ENCODE data around the gene FRMD4A.

DNA sequence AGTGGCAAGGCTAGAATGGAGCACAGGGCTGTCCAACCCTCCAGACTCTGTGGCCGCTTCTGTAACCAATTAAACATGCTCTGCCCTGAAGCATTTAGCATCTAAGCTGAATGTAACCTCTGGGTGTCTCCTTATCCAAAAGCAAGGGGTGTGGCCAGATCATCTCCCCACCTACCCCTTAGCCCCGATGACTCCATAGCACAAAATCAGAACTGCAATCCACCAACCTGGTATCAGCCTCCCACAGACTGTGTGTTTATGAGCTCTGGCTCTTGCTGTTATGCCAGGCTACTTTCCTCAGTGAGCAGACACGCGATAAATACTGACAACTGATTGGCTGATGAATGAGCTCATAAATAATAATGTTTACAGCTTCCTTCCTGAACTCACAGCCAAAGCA is 3.2 kb downstream of the FRMD4A start:
- TF ChIP-seq, protein P1, sequence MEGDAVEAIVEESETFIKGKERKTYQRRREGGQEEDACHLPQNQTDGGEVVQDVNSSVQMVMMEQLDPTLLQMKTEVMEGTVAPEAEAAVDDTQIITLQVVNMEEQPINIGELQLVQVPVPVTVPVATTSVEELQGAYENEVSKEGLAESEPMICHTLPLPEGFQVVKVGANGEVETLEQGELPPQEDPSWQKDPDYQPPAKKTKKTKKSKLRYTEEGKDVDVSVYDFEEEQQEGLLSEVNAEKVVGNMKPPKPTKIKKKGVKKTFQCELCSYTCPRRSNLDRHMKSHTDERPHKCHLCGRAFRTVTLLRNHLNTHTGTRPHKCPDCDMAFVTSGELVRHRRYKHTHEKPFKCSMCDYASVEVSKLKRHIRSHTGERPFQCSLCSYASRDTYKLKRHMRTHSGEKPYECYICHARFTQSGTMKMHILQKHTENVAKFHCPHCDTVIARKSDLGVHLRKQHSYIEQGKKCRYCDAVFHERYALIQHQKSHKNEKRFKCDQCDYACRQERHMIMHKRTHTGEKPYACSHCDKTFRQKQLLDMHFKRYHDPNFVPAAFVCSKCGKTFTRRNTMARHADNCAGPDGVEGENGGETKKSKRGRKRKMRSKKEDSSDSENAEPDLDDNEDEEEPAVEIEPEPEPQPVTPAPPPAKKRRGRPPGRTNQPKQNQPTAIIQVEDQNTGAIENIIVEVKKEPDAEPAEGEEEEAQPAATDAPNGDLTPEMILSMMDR (IDR thresholded peaks at IDR 0.05; ENCODE audit: low read depth, low read length, poor library complexity, severe bottlenecking): no peak
- no peak for TF ChIP-seq EZH2phosphoT487 (IDR thresholded peaks at IDR 0.05; ENCODE audit: borderline replicate concordance, low read length)
